Measurements from ENCODE around the gene MYH7B. TPM values are rescaled to one million over a fixed set of nuclear protein-coding genes. Genes with fewer than 3 reads are reported as not detected.

The MYH7B gene
- total RNA-seq, 2 donors from 2014 or later = 0.69 to 1.5 TPM

GRCh38 chr20:35000922-35001595 is 45.4 kb downstream of the MYH7B start:
- no peaks in the 10 kb centered on the region for H3K36me3 ChIP-seq
- H3K4me3 ChIP-seq = no peak overlapping the region
- H3K27me3 ChIP-seq = no peaks in the 10 kb centered on the region
- no peak for TF ChIP-seq CTCF (IDR thresholded peaks at IDR 0.05)
- H3K27ac ChIP-seq = no peak overlapping the region
- H3K9ac ChIP-seq (ENCODE audit: low read depth in 2 of 2, low read length in 2 of 2) = no peak overlapping the region
- intact Hi-C loops (cut with DNase I) = no loop called here
- no peaks in the 10 kb centered on the region for H3K9me3 ChIP-seq
- DNase-seq = no peak
- H3K4me1 ChIP-seq = no peaks in the 10 kb centered on the region

- H3K9me3 ChIP-seq = no peaks in the 10 kb centered on the region
- no peak for TF ChIP-seq CTCF (IDR thresholded peaks at IDR 0.05)
- no peak overlapping the region for H3K4me3 ChIP-seq
- H3K4me1 ChIP-seq = no peaks in the 10 kb centered on the region
- no peak for DNase-seq
- no peak overlapping the region for H3K27ac ChIP-seq
- no peaks in the 10 kb centered on the region for H3K27me3 ChIP-seq
- H3K9ac ChIP-seq (ENCODE audit: low read depth in 2 of 2, low read length in 2 of 2) = no peak overlapping the region
- intact Hi-C loops (cut with DNase I) = no loop called here
- H3K36me3 ChIP-seq = peaks cover 5% of the 10 kb centered on the region
Observed at GRCh38 chr20:35001596-35002362, 46.1 kb downstream of the MYH7B start.

- no peak for TF ChIP-seq CTCF (IDR thresholded peaks at IDR 0.05)
- Histone ChIP-seq H3K27me3 (no peaks in the 10 kb centered on the region), H3K4me3 (no peak overlapping the region), H3K36me3 (peaks cover 8% of the 10 kb centered on the region), H3K4me1 (no peaks in the 10 kb centered on the region), H3K9ac (ENCODE audit: low read depth in 2 of 2, low read length in 2 of 2) (no peak overlapping the region), H3K9me3 (no peaks in the 10 kb centered on the region), H3K27ac (no peak overlapping the region)
- intact Hi-C loops (cut with DNase I) = no loop called here
- DNase-seq = no peak
Observed at GRCh38 chr20:35002426-35003210, 47.0 kb downstream of the MYH7B start.

- no peaks in the 10 kb centered on the region for H3K9me3 ChIP-seq
- no peaks in the 10 kb centered on the region for H3K4me1 ChIP-seq
- intact Hi-C loops (cut with DNase I) = no loop called here
- peaks cover 16% of the 10 kb centered on the region for H3K36me3 ChIP-seq
- no peak overlapping the region for H3K27ac ChIP-seq
- no peak overlapping the region for H3K4me3 ChIP-seq
- TF ChIP-seq CTCF (IDR thresholded peaks at IDR 0.05) = no peak
- DNase-seq = no peak
- no peaks in the 10 kb centered on the region for H3K27me3 ChIP-seq
- H3K9ac ChIP-seq (ENCODE audit: low read depth in 2 of 2, low read length in 2 of 2) = no peak overlapping the region
Observed at GRCh38 chr20:35003211-35004031, 47.8 kb downstream of the MYH7B start.
